Muscle of arm (tissue), 14 donors: ENCODE measurements around the gene GJA9. TPM values are rescaled to one million over a fixed set of nuclear protein-coding genes. Genes with fewer than 3 reads are reported as not detected.
"Not testable (repeated sequence)": the region's sequence is repeated elsewhere in the genome, so short reads cannot be mapped to it uniquely, and the experiment has no call there.

Source experiments
- DNase-seq: peaks from one replicate; pipeline ENCODE4 v3.0.0-alpha.2; 2013
- long read RNA-seq, 11 donors: transcript quantifications; one replicate each; lab custom pipeline, GENCODE V29; 2026
- polyA plus RNA-seq, 12 donors: library from polyadenylated mRNA; unstranded; fragments of 120-200 nt; gene quantifications; one replicate each; pipeline ENCODE4 v1.2.1, GENCODE V29; 2013; ENCODE audit not compliant: insufficient read length in 12 of 12

Gene GJA9
- polyA plus RNA-seq, result under 1 TPM in 8 of 12 donors, not detected in 4; 0.12 to 0.50 (median 0.18) TPM
- long read RNA-seq, donor 1, partial matches to known transcripts, result 0 of 1 reads
- long read RNA-seq, donor 1, other reads (novel, unspliced or antisense), result 0 of 1 reads
- long read RNA-seq, donor 2, result 0 reads
- long read RNA-seq, donor 3, result 0 reads
- long read RNA-seq, donor 4, result 0 reads
- long read RNA-seq, donor 5, result 0 reads
- long read RNA-seq, donor 6, result 0 reads
- long read RNA-seq, donor 7, result 0 reads
- long read RNA-seq, donor 8, result 0 reads
- long read RNA-seq, donor 9, result 0 reads
- long read RNA-seq, donor 10, result 0 reads
- long read RNA-seq, donor 11, result 0 reads

GRCh38 chr1:38881487-38881886, at the start of gene GJA9:
Gene GJA9 (minus strand): TSS chr1:38881587. CDS start chr1:38876098, 5,489 bp downstream.
- DNase-seq, result no peak

GRCh38 chr1:38929476-38929875, 48.1 kb upstream of the GJA9 start:
- DNase-seq, result no peak

- DNase-seq, result no peak
These were observed 47.7 kb upstream of the GJA9 start for GRCh38 chr1:38929054-38929453.

GRCh38 chr1:38926091-38926490, 44.7 kb upstream of the GJA9 start:
- no peak for DNase-seq

- DNase-seq, result no peak
These were observed 44.0 kb upstream of the GJA9 start for GRCh38 chr1:38925391-38925790.

GRCh38 chr1:38923607-38924006, 42.2 kb upstream of the GJA9 start:
- DNase-seq, result no peak

- no peak for DNase-seq
These were observed 37.7 kb upstream of the GJA9 start for GRCh38 chr1:38919130-38919529.

GRCh38 chr1:38918568-38918967, 37.2 kb upstream of the GJA9 start:
- DNase-seq, result no peak

GRCh38 chr1:38917772-38918171, 36.4 kb upstream of the GJA9 start:
- DNase-seq, result no peak

GRCh38 chr1:38917337-38917736, 36.0 kb upstream of the GJA9 start:
- no peak for DNase-seq

GRCh38 chr1:38915352-38915948, 34.1 kb upstream of the GJA9 start:
- no peak for DNase-seq

- DNase-seq, result not testable (repeated sequence)
These were observed 33.5 kb upstream of the GJA9 start for GRCh38 chr1:38914908-38915307.

GRCh38 chr1:38908821-38909220, 27.4 kb upstream of the GJA9 start:
- DNase-seq, result no peak

- DNase-seq, result no peak
These were observed 24.6 kb upstream of the GJA9 start for GRCh38 chr1:38905985-38906384.

GRCh38 chr1:38899560-38899959, 18.2 kb upstream of the GJA9 start:
- DNase-seq, result no peak

GRCh38 chr1:38898653-38899230, 17.4 kb upstream of the GJA9 start:
- no peak for DNase-seq

- DNase-seq, result no peak
These were observed 14.8 kb upstream of the GJA9 start for GRCh38 chr1:38896169-38896568.

- DNase-seq, result no peak
These were observed 11.6 kb upstream of the GJA9 start for GRCh38 chr1:38892976-38893375.

- no peak for DNase-seq
These were observed 10.4 kb upstream of the GJA9 start for GRCh38 chr1:38891753-38892152.

- DNase-seq, result no peak
These were observed 8.2 kb upstream of the GJA9 start for GRCh38 chr1:38889589-38889988.

- no peak for DNase-seq
These were observed 7.3 kb upstream of the GJA9 start for GRCh38 chr1:38888423-38889333.

- no peak for DNase-seq
These were observed 3.7 kb upstream of the GJA9 start for GRCh38 chr1:38885092-38885491.
